Esophagus squamous epithelium (tissue), 5 donors: ENCODE data around the gene SUSD3. TPM values are rescaled to one million over a fixed set of nuclear protein-coding genes. Genes with fewer than 3 reads are reported as not detected.

Source experiments
- DNase-seq: peaks from one replicate; lab custom pipeline; 2025; lab: John Stamatoyannopoulos, UW
- H3K27ac ChIP-seq, 4 donors: fragments of 200-600 bp; sonication (generic); one replicate each; pipeline ENCODE4 v1.5.1; 2016 to 2019; ENCODE audit warnings: mild to moderate bottlenecking in 1 of 4
- H3K27me3 ChIP-seq, 4 donors: fragments of 200-600 bp; sonication (generic); 1 replicate in 3 of 4; 2 replicates in 1 of 4; pipeline versions ENCODE4 v1.5.1 to v1.6.0; 2017 to 2021; ENCODE audit warnings: antibody characterized with exemption in 1 of 4
- H3K36me3 ChIP-seq, 3 donors: fragments of 200-600 bp; sonication (generic); one replicate each; pipeline ENCODE4 v1.5.1; 2016 to 2019
- H3K4me1 ChIP-seq, 3 donors: fragments of 200-600 bp; sonication (generic); one replicate each; pipeline ENCODE4 v1.5.1; 2017 to 2019
- H3K4me3 ChIP-seq, 4 donors: fragments of 200-600 bp; sonication (generic); 1 replicate in 3 of 4; 2 replicates in 1 of 4; pipeline ENCODE4 v1.5.1; 2016 to 2019; ENCODE audit warnings: mild to moderate bottlenecking in 2 of 4, moderate library complexity in 1 of 4
- H3K9me3 ChIP-seq, 3 donors: fragments of 200-600 bp; sonication (generic); one replicate each; pipeline ENCODE4 v1.5.1; 2016 to 2019
- CTCF ChIP-seq, 6 experiments: fragments of 450-650 bp in 4 of 6; fragments of 200-600 bp in 2 of 6; sonication (generic) in 2 of 6; IDR thresholded peaks; one replicate each; pipeline ENCODE4 v1.5.1; 2016 to 2019; ENCODE audit warnings: antibody characterized with exemption in 6 of 6, mild to moderate bottlenecking in 4 of 6, moderate library complexity in 4 of 6
- POLR2A ChIP-seq, 4 donors: fragments of 450-650 bp; IDR thresholded peaks; one replicate each; pipeline ENCODE4 v1.6.1; 2017; ENCODE audit warnings: antibody characterized with exemption in 4 of 4, mild to moderate bottlenecking in 4 of 4, moderate library complexity in 3 of 4
- WGBS, 2 donors: methylation state at CpG; one replicate each; pipeline ENCODE4 v1.1.5; 2018; 5-methylcytosine and 5-hydroxymethylcytosine counted together
- intact Hi-C: fragments of 100-400 bp; cut with DNase I; formaldehyde crosslinking; loops from one replicate; pipeline ENCODE4 v1.15.0; 2022
- total RNA-seq, 4 donors: library from RNA; depleted of rRNA; stranded (reverse); fragments of >200 nt; gene quantifications; one replicate each; pipeline ENCODE4 v1.1.0, GENCODE V29; 2016
- donor health status: DM: yes; HTN: yes; CAD: no.

Gene SUSD3
- total RNA-seq, 4 donors from 2014 or later = 0.22 to 5.8 (median 2.7) TPM

GRCh38 chr9:93039456-93039855 lies 19.0 kb upstream of the SUSD3 start:
- intact Hi-C loops = no loop called here
- whole genome bisulfite sequencing, 2 donors = 63 to 88% methylated on average over 2 to 5 of the region's 6 CpGs
- TF ChIP-seq CTCF (IDR thresholded peaks at IDR 0.05) = no peak
- TF ChIP-seq POLR2A (IDR thresholded peaks at IDR 0.05) = no peak

GRCh38 chr9:93039976-93040375 lies 18.5 kb upstream of the SUSD3 start:
- Histone ChIP-seq H3K9me3 (no peaks in the 10 kb centered on the region), H3K4me1 (no peaks in the 10 kb centered on the region), H3K27me3 (peaks cover 0 to 3% (median 0%) of the 10 kb centered on the region in 4 donors), H3K4me3 (no peak overlapping the region), H3K36me3 (no peaks in the 10 kb centered on the region), H3K27ac (no peak overlapping the region)
- TF ChIP-seq POLR2A (IDR thresholded peaks at IDR 0.05) (no peak), CTCF (IDR thresholded peaks at IDR 0.05) (no peak)
- intact Hi-C loops = no loop called here
- 94% methylated on average over 3 of the region's 10 CpGs; no CpG with 5 or more reads in 1 of the 2 donors for WGBS, 2 donors
- no peak for DNase-seq

More at GRCh38 chr9:93039456-93039855, 19.0 kb upstream of the SUSD3 start:
- Histone ChIP-seq H3K27ac (no peak overlapping the region), H3K4me1 (no peaks in the 10 kb centered on the region), H3K9me3 (no peaks in the 10 kb centered on the region), H3K36me3 (no peaks in the 10 kb centered on the region), H3K27me3 (peaks cover 0 to 3% (median 0%) of the 10 kb centered on the region in 4 donors), H3K4me3 (no peak overlapping the region)
- no peak for DNase-seq

- no peak overlapping the region for H3K27ac ChIP-seq
- no peak for DNase-seq
- H3K4me1 ChIP-seq = no peaks in the 10 kb centered on the region
- H3K27me3 ChIP-seq = no peaks in the 10 kb centered on the region
- H3K36me3 ChIP-seq = no peaks in the 10 kb centered on the region
- 60 to 88% methylated on average over 1 to 4 of the region's 7 CpGs for WGBS, 2 donors
- H3K9me3 ChIP-seq = no peaks in the 10 kb centered on the region
- TF ChIP-seq POLR2A (IDR thresholded peaks at IDR 0.05) (no peak), CTCF (IDR thresholded peaks at IDR 0.05) (no peak)
- no peak overlapping the region for H3K4me3 ChIP-seq
- intact Hi-C loops = no loop called here
Measured at GRCh38 chr9:93040409-93040808, 18.1 kb upstream of the SUSD3 start.

- Histone ChIP-seq H3K27me3 (no peaks in the 10 kb centered on the region), H3K4me1 (no peaks in the 10 kb centered on the region), H3K9me3 (no peaks in the 10 kb centered on the region), H3K36me3 (no peaks in the 10 kb centered on the region), H3K27ac (no peak overlapping the region), H3K4me3 (no peak overlapping the region)
- WGBS, 2 donors = 62 to 76% methylated on average over 4 to 5 of the region's 6 CpGs
- intact Hi-C loops = no loop called here
- DNase-seq = no peak
- TF ChIP-seq POLR2A (IDR thresholded peaks at IDR 0.05) = no peak
- TF ChIP-seq CTCF (IDR thresholded peaks at IDR 0.05) = no peak
Measured at GRCh38 chr9:93041108-93041802, 17.2 kb upstream of the SUSD3 start.

- Histone ChIP-seq H3K27me3 (no peaks in the 10 kb centered on the region), H3K27ac (no peak overlapping the region), H3K9me3 (no peaks in the 10 kb centered on the region), H3K4me1 (no peaks in the 10 kb centered on the region), H3K36me3 (no peaks in the 10 kb centered on the region), H3K4me3 (no peak overlapping the region)
- 80 to 87% methylated on average over 6 of the region's 6 CpGs for WGBS, 2 donors
- no peak for DNase-seq
- TF ChIP-seq CTCF (IDR thresholded peaks at IDR 0.05) (no peak), POLR2A (IDR thresholded peaks at IDR 0.05) (no peak)
- intact Hi-C loops = no loop called here
Measured at GRCh38 chr9:93043122-93043521, 15.4 kb upstream of the SUSD3 start.
